ENCODE measurements around the gene NTM.
"Not testable (repeated sequence)": the region's sequence is repeated elsewhere in the genome, so short reads cannot be mapped to it uniquely, and the experiment has no call there.

Gene NTM

GRCh38 chr11:131677828-131678470, 307.5 kb downstream of the NTM start:
- DNase-seq = no peak

DNA sequence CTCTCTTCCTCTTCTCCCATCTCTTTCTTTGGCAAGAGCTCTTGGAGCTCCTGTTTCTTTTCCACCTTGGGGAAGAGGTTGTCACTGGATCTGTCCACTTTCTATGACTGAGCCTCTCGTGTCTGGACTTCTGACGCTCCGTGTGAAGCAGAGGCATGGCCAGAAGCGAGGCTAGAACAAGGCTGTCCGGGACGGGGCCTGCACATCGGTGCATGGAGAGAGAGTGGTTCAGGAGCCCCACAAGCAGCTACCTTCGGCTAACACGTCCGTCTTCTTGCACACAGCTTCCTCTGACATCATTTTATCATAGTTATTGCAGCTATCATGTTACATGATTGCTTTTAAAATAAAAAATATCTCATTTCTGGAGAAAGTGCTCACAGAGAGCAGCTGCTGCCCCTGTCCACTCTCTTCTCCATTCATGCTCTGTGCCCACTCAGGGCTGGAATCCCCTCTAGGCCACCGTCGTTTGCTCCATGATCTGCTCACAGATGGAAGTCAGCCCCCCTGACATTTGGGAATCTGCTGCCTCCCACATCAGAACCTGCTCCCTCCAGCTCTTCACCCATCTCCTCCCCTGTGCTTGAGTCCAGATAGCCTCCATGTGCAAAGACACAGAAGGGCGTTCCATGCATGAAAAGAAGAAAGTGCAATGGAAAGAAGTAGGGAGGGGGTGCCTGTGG, 308.4 kb downstream of the NTM start:
- no peak for DNase-seq

DNA sequence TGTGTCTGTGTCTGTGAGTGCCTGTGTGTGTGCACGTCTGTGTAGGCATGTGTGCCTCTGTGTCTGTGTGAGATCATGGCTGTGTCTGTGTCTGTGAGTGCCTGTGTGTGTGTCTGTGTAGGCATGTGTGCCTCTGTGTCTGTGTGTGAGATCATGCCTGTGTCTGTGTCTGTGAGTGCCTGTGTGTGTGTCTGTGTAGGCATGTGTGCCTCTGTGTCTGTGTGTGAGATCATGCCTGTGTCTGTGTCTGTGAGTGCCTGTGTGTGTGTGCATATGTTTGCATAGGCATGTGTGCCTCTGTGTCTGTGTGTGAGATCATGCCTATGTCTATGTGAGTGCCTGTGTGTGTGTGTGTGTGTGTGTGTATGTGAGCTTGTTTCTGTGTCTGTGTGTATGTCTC, 310.0 kb downstream of the NTM start:
- not testable (repeated sequence) for DNase-seq

GRCh38 chr11:131681920-131682319, 311.5 kb downstream of the NTM start:
- DNase-seq = no peak

- DNase-seq = no peak
Measured at GRCh38 chr11:131682373-131683015, 312.1 kb downstream of the NTM start.

DNA sequence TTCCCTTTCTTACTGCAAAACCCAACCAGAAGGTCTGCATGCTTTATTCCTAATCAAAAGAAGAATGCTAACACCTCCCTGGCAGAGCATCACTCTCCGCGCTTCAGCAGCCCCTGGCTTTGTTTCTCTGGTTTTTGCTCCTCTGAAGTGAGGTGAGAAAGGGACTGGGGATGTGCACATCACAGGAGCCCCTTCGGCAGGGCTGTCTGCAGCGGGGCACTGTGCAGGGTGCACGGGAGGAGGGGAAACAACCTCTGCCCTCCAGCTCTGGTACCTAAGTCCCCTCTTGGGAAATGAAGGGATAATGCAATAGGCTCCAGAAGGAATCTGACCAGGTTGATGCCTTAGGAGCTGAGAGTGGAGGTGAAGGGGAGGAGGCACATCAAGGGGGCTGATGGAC, 312.7 kb downstream of the NTM start:
- no peak for DNase-seq

- no peak for DNase-seq
Measured at GRCh38 chr11:131683666-131684065, 313.3 kb downstream of the NTM start.

DNA sequence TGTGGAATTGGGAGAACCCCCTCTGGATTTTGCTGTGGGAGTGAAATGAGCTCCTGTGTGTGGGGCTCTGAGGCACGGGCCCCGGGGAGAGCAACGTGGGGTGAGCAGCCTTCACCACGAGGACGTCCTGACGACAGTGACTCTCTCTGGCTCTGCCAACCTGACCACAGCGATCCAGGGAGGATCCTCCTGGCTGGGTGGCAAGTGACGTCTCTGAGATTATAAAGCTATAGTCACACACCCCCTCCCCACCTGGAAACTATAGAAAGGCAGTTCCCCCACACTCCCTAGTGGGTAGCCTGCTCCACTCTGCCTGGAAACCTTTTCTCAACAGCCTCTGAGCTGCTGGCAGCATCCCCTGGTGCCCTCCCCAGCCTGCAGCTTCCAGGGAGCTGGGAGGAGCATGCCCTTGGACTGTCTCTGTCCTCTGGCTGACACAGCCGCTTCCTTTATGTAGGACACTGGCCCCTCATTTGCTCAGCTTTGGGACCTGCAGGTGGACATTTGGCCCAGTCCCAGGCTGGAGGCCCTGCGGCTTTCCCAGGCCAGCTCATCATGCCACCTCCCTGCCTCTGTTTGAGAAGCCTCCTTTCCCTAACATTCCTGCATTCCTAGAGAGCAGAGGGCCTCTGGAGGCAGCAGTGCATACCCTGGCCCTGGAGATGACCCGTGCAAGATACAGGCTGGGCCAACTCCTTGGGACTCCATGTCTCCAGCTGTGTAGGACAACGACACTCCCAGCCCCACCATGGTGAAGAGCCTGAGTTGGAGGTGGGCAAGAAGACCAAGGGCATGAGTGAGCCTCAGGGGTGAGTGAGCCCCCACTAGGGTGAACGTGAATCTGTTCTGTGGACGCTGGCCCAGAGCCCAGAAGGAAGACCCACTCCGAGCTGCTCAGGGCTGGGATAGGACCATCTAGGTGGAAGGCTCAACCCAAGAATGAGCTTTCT, 314.0 kb downstream of the NTM start:
- DNase-seq = no peak

DNA sequence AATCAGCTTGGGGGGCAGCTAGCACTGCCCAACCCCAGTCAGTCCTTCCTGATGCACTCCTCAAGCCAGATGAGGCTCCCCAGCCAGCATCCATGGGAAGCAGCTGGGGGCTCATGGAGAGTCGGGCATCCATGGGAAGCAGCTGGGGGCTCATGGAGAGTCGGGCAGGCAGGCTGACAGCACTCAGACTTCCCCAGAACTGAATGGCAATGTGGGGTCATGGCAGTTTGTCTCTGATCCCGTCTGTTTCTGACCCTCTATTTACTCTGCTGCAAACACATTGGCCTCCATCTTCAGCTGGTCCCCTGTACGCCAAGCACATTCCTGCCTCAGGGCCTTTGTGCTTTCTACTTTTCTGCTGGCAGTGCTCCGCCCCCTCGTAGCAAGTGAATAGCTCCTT, 314.8 kb downstream of the NTM start:
- no peak for DNase-seq

DNA sequence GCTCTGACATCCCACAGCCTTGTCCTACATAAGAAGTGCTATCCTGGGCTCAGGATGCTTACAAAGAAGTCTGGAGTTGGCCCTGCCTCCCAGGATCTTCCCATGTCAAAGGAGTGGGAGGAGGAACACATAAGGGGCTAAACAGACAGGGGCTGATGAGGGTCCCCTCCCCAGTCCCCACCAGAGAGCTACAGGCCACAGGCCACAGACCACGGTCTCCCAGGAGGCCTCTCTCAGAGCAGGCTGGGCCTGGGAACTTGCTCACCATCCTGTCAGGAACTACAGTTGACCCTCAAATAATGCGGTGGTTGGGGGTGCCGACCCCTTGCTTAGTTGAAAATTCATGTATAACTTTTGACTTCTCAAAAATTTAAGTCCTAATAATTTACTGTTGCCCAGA, 315.5 kb downstream of the NTM start:
- DNase-seq = no peak

DNA sequence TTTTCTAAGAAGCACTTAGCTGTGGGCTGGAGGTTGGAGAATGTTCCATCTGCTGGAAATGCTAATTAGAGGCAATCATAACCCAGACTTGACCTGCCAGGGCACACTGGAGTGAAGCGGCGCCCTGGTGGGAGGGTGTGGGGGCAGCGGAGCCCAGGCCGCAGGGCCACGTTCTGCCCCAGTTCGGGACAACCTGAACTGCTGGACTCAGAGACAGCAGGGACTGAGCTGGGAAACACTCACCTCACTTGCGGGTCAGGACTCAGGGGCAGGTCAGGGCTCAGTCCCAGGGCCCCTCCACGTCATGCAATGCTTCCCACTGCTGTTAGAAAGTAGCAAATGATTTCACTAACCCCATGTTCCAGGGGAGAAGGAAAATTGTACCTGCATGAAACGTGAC, 316.4 kb downstream of the NTM start:
- DNase-seq = no peak

GRCh38 chr11:131687291-131688047, 317.1 kb downstream of the NTM start:
- DNase-seq = no peak

GRCh38 chr11:131688048-131688693, 317.8 kb downstream of the NTM start:
- no peak for DNase-seq

DNA sequence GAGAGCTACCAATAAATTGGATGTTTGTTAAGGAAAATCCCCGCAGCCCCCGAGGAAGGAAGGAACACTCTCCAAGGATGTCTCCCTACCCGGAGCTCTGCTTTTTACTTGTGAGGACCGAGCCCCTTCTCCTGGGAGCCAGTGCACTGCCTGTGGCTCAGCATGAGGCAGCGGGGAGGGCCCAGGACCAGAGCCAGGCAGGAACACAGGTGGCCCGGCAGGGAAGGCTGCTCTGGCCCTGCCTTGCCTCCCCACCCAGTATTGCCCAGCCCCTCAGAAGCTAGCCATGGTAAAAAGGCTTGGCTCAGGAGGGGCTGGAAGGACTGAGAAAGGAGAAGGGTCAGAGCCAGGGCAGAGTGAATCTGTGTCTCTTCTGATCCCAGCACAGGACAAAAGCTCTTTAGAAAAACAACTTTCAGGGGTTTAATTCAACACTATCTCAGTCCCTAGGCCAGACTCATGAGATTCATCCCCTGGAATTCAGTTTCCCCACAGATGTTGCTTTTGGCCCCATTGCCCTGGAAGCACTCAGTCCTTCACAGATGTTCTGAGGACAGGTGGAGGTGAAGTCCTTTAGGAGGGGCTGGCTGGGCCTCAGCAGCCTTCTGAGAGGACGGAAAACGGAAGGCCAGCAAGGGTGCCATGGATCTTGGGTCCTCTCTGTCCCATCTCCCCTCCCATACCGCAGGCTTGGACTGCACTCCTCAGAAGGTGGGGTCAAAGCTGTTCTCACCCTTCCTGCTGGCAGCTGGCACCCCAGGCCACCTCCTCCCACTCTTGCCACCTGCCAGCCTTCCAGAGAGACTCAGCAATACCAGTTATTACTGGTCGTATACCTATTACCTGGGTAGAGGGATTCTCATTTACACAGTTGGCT, 318.9 kb downstream of the NTM start:
- DNase-seq = no peak

GRCh38 chr11:131690362-131690761, 319.9 kb downstream of the NTM start:
- DNase-seq = no peak

GRCh38 chr11:131690776-131691175, 320.4 kb downstream of the NTM start:
- DNase-seq = no peak

- DNase-seq = no peak
Measured at GRCh38 chr11:131691181-131692041, 321.0 kb downstream of the NTM start.

GRCh38 chr11:131692151-131692550, 321.7 kb downstream of the NTM start:
- no peak for DNase-seq

DNA sequence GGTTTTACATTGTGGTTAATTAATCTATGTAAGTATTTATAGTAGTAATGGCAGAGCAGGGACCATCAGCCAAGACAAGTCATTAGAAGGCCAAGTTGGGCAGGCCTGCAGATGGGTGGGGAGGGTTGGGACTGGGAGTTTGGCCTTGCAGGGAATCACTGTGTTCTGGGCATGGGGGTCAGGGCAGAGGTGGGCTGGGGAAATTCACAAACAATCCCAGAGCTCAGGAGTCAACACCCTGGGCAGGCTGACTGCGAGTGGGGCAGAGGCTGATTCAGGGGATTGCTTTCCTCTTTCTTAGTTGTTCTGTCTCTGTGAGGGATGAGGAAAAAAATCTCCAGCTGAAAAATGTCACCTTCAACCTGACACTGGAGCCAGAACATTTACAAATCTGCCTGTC, 322.5 kb downstream of the NTM start:
- no peak for DNase-seq

GRCh38 chr11:131693756-131694155, 323.3 kb downstream of the NTM start:
- no peak for DNase-seq

All from DMS 273 treated with DMSO at 0.1 percent for 48 hours (cell line).